OCI-LY3 (cell line): ENCODE measurements around the gene ADD3.

Source experiments
- H2AFZ ChIP-seq: fragments of 200-600, 300-600 bp; shearing (Covaris generic); 2 replicates; pipeline ENCODE4 v1.6.0; 2014; ENCODE audit warnings: antibody characterized with exemption, low read depth, low read length
- H3K27ac ChIP-seq: fragments of 200-600, 300-600 bp; sonication (generic); 2 replicates; pipeline ENCODE4 v1.5.1; 2014; ENCODE audit warnings: mild to moderate bottlenecking, low read length, moderate library complexity, mixed read lengths
- H3K27me3 ChIP-seq: fragments of 200-600, 300-600 bp; sonication (generic); 2 replicates; pipeline ENCODE4 v1.6.1; 2014; ENCODE audit warnings: low read depth, low read length, mixed read lengths
- H3K36me3 ChIP-seq: fragments of 200-600, 300-600 bp; sonication (generic); replicated peaks from 2 replicates; pipeline ENCODE3; 2014; ENCODE audit warnings: low read depth, low read length, mixed read lengths
- H3K4me1 ChIP-seq: fragments of 300-600, 200-600 bp; sonication (generic); 2 replicates; pipeline ENCODE4 v1.6.1; 2014; ENCODE audit warnings: low read length, mixed read lengths
- H3K4me2 ChIP-seq: fragments of 200-600, 300-600 bp; sonication (generic); 2 replicates; pipeline ENCODE4 v1.6.1; 2014; ENCODE audit warnings: low read length, mixed read lengths
- H3K4me3 ChIP-seq: fragments of 300-600, 200-600 bp; sonication (generic); 2 replicates; pipeline ENCODE4 v1.5.1; 2014; ENCODE audit warnings: antibody characterized with exemption, mild to moderate bottlenecking, low read length, moderate library complexity
- H3K79me2 ChIP-seq: fragments of 300-600, 200-600 bp; shearing (Covaris generic); 2 replicates; pipeline ENCODE4 v1.6.1; 2014; ENCODE audit warnings: mild to moderate bottlenecking, low read length, mixed read lengths
- H3K9ac ChIP-seq: fragments of 300-600, 200-600 bp; shearing (Covaris generic); 2 replicates; pipeline ENCODE4 v1.6.0; 2014; ENCODE audit warnings: mild to moderate bottlenecking, low read length, moderate library complexity
- H3K9me3 ChIP-seq: fragments of 200-600, 300-600 bp; shearing (Covaris generic); 2 replicates; pipeline ENCODE4 v1.6.1; 2014; ENCODE audit warnings: low read length, mixed read lengths; ENCODE audit not compliant: insufficient read depth
- H4K20me1 ChIP-seq: fragments of 200-600, 300-600 bp; sonication (generic); 2 replicates; pipeline ENCODE4 v1.6.1; 2016; ENCODE audit warnings: low read length, mixed read lengths; ENCODE audit not compliant: insufficient read depth
- CTCF ChIP-seq: fragments of 200-600, 300-600 bp; sonication (generic); IDR thresholded peaks from 2 replicates; pipeline ENCODE4 v1.5.1; 2014; ENCODE audit warnings: antibody characterized with exemption, low read length, low read depth
- EZH2phosphoT487 ChIP-seq: fragments of 200-600 bp; shearing (Covaris generic); IDR thresholded peaks from 2 replicates; pipeline ENCODE4 v1.6.1; 2018; ENCODE audit warnings: antibody characterized with exemption, mixed run types, low read depth

Gene ADD3

GRCh38 chr10:109996766-109997171 is 11.0 kb upstream of the ADD3 start:
- H3K36me3 ChIP-seq = no peaks in the 10 kb centered on the region
- no peak overlapping the region for H3K4me3 ChIP-seq
- no peaks in the 10 kb centered on the region for H4K20me1 ChIP-seq
- no peaks in the 10 kb centered on the region for H3K79me2 ChIP-seq
- H3K27me3 ChIP-seq = no peaks in the 10 kb centered on the region; the same call in 1 of the 2 replicates
- no peaks in the 10 kb centered on the region for H3K9me3 ChIP-seq
- no peak overlapping the region for H3K9ac ChIP-seq
- peaks cover 49% of the 10 kb centered on the region for H3K4me1 ChIP-seq
- TF ChIP-seq CTCF (no peak), EZH2phosphoT487 (no peak)
- H3K27ac ChIP-seq = peak overlapping the region; percentile 39
- no peak overlapping the region for H2AFZ ChIP-seq
- H3K4me2 ChIP-seq = peak overlapping the region; percentile 63

GRCh38 chr10:109997233-109997632 is 10.6 kb upstream of the ADD3 start:
- Histone ChIP-seq H3K9me3 (no peaks in the 10 kb centered on the region), H3K79me2 (no peaks in the 10 kb centered on the region), H3K36me3 (no peaks in the 10 kb centered on the region), H3K9ac (no peak overlapping the region), H2AFZ (no peak overlapping the region), H3K4me2 (no peak overlapping the region), H3K27ac (no peak overlapping the region), H3K4me1 (peaks cover 49% of the 10 kb centered on the region), H3K4me3 (no peak overlapping the region), H4K20me1 (no peaks in the 10 kb centered on the region), H3K27me3 (no peaks in the 10 kb centered on the region; the same call in 1 of the 2 replicates)
- TF ChIP-seq EZH2phosphoT487 (no peak), CTCF (no peak)

- H3K4me1 ChIP-seq = peaks cover 52% of the 10 kb centered on the region
- H3K4me2 ChIP-seq = peak overlapping the region; percentile 32; the same call in 1 of the 2 replicates
- no peak for TF ChIP-seq EZH2phosphoT487
- no peak overlapping the region for H3K4me3 ChIP-seq
- no peak overlapping the region for H3K27ac ChIP-seq
- peaks cover 2% of the 10 kb centered on the region; the same call in 1 of the 2 replicates for H3K27me3 ChIP-seq
- H4K20me1 ChIP-seq = no peaks in the 10 kb centered on the region
- H3K9ac ChIP-seq = no peak overlapping the region
- H3K9me3 ChIP-seq = no peaks in the 10 kb centered on the region
- H2AFZ ChIP-seq = no peak overlapping the region
- no peaks in the 10 kb centered on the region for H3K79me2 ChIP-seq
- no peaks in the 10 kb centered on the region for H3K36me3 ChIP-seq
These were observed 9.3 kb upstream of the ADD3 start for GRCh38 chr10:109998513-109998912.

GRCh38 chr10:110002801-110003523 is 4.8 kb upstream of the ADD3 start:
- no peaks in the 10 kb centered on the region for H3K9me3 ChIP-seq
- H3K79me2 ChIP-seq = no peaks in the 10 kb centered on the region
- H2AFZ ChIP-seq = no peak overlapping the region
- no peak overlapping the region for H3K4me2 ChIP-seq
- H3K9ac ChIP-seq = no peak overlapping the region
- no peaks in the 10 kb centered on the region for H3K36me3 ChIP-seq
- H3K4me1 ChIP-seq = peaks cover 30% of the 10 kb centered on the region
- peaks cover 19% of the 10 kb centered on the region for H3K27me3 ChIP-seq
- TF ChIP-seq CTCF (no peak), EZH2phosphoT487 (no peak)
- H3K27ac ChIP-seq = no peak overlapping the region
- H4K20me1 ChIP-seq = no peaks in the 10 kb centered on the region
- H3K4me3 ChIP-seq = no peak overlapping the region
